ENCODE measurements around the gene RNASEH1. TPM values are rescaled to one million over a fixed set of nuclear protein-coding genes. Genes with fewer than 3 reads are reported as not detected.
"Not testable (repeated sequence)": the region's sequence is repeated elsewhere in the genome, so short reads cannot be mapped to it uniquely, and the experiment has no call there.

Gene RNASEH1
- total and polyA plus RNA-seq, 2 donors from 2014 or later: 6.8 to 21.1 TPM

DNA sequence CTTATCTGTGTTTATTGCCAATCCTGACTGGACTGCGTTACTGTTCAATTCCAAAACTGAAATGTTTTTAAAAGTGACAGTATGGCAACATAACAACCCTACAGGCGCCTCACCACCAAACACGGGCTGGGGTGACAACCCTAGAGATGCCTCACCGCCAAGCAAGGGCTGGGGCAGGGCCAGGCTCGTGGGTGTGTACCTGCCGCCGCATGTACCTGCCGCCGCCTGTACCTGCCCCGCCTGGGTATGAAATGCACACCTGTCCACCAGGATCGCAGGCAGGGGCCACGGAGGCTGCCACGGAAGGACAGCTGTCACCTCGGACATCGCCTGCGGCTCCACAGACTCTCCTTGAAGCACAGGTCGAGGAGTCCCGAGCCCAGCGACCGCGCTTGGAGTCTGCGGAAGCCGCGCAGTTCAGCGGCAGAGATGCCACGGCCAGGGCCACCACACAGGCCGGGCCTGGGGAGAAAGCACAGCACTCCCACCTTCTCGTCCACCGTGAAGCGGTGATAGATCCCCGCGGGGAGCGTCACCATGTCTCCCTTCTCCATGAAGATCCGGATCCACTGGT lies 57.7 kb downstream of the RNASEH1 start:
- TF ChIP-seq, protein P1, sequence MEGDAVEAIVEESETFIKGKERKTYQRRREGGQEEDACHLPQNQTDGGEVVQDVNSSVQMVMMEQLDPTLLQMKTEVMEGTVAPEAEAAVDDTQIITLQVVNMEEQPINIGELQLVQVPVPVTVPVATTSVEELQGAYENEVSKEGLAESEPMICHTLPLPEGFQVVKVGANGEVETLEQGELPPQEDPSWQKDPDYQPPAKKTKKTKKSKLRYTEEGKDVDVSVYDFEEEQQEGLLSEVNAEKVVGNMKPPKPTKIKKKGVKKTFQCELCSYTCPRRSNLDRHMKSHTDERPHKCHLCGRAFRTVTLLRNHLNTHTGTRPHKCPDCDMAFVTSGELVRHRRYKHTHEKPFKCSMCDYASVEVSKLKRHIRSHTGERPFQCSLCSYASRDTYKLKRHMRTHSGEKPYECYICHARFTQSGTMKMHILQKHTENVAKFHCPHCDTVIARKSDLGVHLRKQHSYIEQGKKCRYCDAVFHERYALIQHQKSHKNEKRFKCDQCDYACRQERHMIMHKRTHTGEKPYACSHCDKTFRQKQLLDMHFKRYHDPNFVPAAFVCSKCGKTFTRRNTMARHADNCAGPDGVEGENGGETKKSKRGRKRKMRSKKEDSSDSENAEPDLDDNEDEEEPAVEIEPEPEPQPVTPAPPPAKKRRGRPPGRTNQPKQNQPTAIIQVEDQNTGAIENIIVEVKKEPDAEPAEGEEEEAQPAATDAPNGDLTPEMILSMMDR (IDR thresholded peaks at IDR 0.05; ENCODE audit: borderline replicate concordance, extremely low read depth, insufficient read depth): no peak
- H3K36me3 ChIP-seq (ENCODE audit: control insufficient read depth in 2 of 3, insufficient read depth in 3 of 3, low read length in 3 of 3): peaks cover 15 to 56% (median 36%) of the 10 kb centered on the region in 3 donors
- no peak for FAIRE-seq
- H3K27me3 ChIP-seq (ENCODE audit: control insufficient read depth, insufficient read depth, low read length): peaks cover 3% of the 10 kb centered on the region
- no peak overlapping the region for H3K4me3 ChIP-seq (ENCODE audit: low read length in 3 of 3)
- intact Hi-C loops (cut with DNase I): no loop called here
- no peak overlapping the region for H3K9ac ChIP-seq (ENCODE audit: low read length in 3 of 3)
- no peaks in the 10 kb centered on the region for H3K4me1 ChIP-seq (ENCODE audit: control insufficient read depth in 2 of 3, insufficient read depth in 2 of 3, low read depth in 1 of 3, low read length in 3 of 3)
- DNase-seq: peak in 1 of 5 donors; percentile 64
- peaks cover 0 to 5% (median 0%) of the 10 kb centered on the region in 3 donors for H3K9me3 ChIP-seq (ENCODE audit: control insufficient read depth in 2 of 3, insufficient read depth in 1 of 3, low read length in 3 of 3)
- no peak overlapping the region for H3K27ac ChIP-seq (ENCODE audit: low read depth in 2 of 2, low read length in 2 of 2)

DNA sequence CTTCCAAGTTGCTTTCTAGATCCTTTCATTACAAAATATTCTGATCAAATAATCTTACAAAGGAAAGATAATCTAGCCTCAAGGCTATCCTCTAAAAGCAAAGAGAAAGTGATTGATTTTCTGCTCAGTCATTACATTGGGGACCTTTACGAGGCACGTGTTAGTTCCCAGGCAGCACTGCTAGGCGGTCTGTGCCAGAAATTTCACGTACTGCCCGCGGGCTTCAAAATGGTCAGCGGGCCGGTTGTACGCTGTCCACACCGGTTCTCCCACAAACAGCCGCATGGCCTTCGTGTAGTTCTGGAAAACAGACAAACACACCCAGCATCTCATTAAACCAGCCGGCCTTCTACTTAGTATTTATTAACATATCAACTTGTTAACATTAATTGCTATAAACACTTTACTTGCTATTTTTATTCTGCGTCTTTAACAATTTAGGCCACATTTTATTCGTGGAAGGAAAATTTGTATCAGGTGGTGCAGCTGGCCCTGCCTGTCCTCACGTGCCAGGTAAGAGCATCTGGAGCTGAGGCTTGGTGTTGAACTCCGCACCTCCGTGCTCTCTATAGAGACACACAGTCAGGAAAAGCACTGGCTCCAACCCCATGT lies 59.2 kb downstream of the RNASEH1 start:
- no peak for FAIRE-seq
- Histone ChIP-seq H3K27ac (ENCODE audit: low read depth in 2 of 2, low read length in 2 of 2) (no peak overlapping the region), H3K4me1 (ENCODE audit: control insufficient read depth in 2 of 3, insufficient read depth in 2 of 3, low read depth in 1 of 3, low read length in 3 of 3) (no peaks in the 10 kb centered on the region), H3K27me3 (ENCODE audit: control insufficient read depth, insufficient read depth, low read length) (peaks cover 3% of the 10 kb centered on the region), H3K9ac (ENCODE audit: low read length in 3 of 3) (no peak overlapping the region), H3K9me3 (ENCODE audit: control insufficient read depth in 2 of 3, insufficient read depth in 1 of 3, low read length in 3 of 3) (peaks cover 0 to 5% (median 0%) of the 10 kb centered on the region in 3 donors), H3K36me3 (ENCODE audit: control insufficient read depth in 2 of 3, insufficient read depth in 3 of 3, low read length in 3 of 3) (peaks cover 10 to 49% (median 31%) of the 10 kb centered on the region in 3 donors), H3K4me3 (ENCODE audit: low read length in 3 of 3) (no peak overlapping the region)
- intact Hi-C loops (cut with DNase I): no loop called here
- TF ChIP-seq, protein P1 (IDR thresholded peaks at IDR 0.05; ENCODE audit: borderline replicate concordance, extremely low read depth, insufficient read depth): no peak
- DNase-seq: no peak

DNA sequence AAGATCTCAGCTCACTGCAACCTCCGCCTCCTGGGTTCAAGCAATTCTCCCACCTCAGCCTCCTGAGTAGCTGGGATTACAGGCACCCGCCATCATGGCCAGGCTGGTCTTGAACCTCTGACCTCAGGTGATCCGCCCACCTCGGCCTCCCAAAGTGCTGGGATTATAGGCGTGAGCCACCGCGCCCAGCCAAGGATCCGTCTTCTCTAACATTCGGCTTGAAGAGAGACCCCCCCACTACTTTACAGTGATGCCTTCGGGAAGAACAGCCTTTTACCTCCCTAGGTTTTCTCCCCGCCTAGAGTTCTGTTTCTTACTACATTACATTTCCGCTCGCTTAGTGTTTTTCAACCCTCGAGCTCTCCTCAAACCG lies 61.4 kb downstream of the RNASEH1 start:
- H3K9me3 ChIP-seq (ENCODE audit: control insufficient read depth in 2 of 3, insufficient read depth in 1 of 3, low read length in 3 of 3); FAIRE-seq; H3K4me3 ChIP-seq (ENCODE audit: low read length in 3 of 3); DNase-seq; H3K9ac ChIP-seq (ENCODE audit: low read length in 3 of 3); H3K4me1 ChIP-seq (ENCODE audit: control insufficient read depth in 2 of 3, insufficient read depth in 2 of 3, low read depth in 1 of 3, low read length in 3 of 3); intact Hi-C loops (cut with DNase I); H3K27ac ChIP-seq (ENCODE audit: low read depth in 2 of 2, low read length in 2 of 2); H3K27me3 ChIP-seq (ENCODE audit: control insufficient read depth, insufficient read depth, low read length): not testable (repeated sequence)
- H3K36me3 ChIP-seq (ENCODE audit: control insufficient read depth in 2 of 3, insufficient read depth in 3 of 3, low read length in 3 of 3): peaks cover 2 to 39% (median 26%) of the 10 kb centered on the region in 3 donors

Other genes starting within 250 kb of the RNASEH1 start
- gene EIPR1, start 180.5 kb downstream of the RNASEH1 start, total RNA-seq: 28.2 TPM
- 37.8 TPM for gene EIPR1, start 180.5 kb downstream of the RNASEH1 start, polyA plus RNA-seq (ENCODE audit: insufficient read depth, low read depth, low replicate concordance)
- 104 TPM for gene TRAPPC12, start 178.6 kb downstream of the RNASEH1 start, total RNA-seq
- gene TRAPPC12, start 178.6 kb downstream of the RNASEH1 start, polyA plus RNA-seq (ENCODE audit: insufficient read depth, low read depth, low replicate concordance): 81.6 TPM
- gene ADI1, start 38.8 kb downstream of the RNASEH1 start, total RNA-seq: 74.0 TPM
- gene ADI1, start 38.8 kb downstream of the RNASEH1 start, polyA plus RNA-seq (ENCODE audit: insufficient read depth, low read depth, low replicate concordance): 236 TPM
- 992 TPM for gene RPS7, start 16.9 kb upstream of the RNASEH1 start, total RNA-seq
- 1,826 TPM for gene RPS7, start 16.9 kb upstream of the RNASEH1 start, polyA plus RNA-seq (ENCODE audit: insufficient read depth, low read depth, low replicate concordance)
- gene COLEC11, start 36.8 kb upstream of the RNASEH1 start, total RNA-seq: 7.6 TPM
- gene COLEC11, start 36.8 kb upstream of the RNASEH1 start, polyA plus RNA-seq (ENCODE audit: insufficient read depth, low read depth, low replicate concordance): 34.6 TPM
- not detected for gene ALLC, start 99.9 kb upstream of the RNASEH1 start, total RNA-seq
- 1.3 TPM for gene ALLC, start 99.9 kb upstream of the RNASEH1 start, polyA plus RNA-seq (ENCODE audit: insufficient read depth, low read depth, low replicate concordance)
- gene DCDC2C, start 145.2 kb upstream of the RNASEH1 start, total RNA-seq: not detected
- gene DCDC2C, start 145.2 kb upstream of the RNASEH1 start, polyA plus RNA-seq (ENCODE audit: insufficient read depth, low read depth, low replicate concordance): not detected

Measured in kidney (tissue), 14 donors.